Fibroblast of peridontal ligament (primary cell): Measurements from ENCODE around the gene GLI2.

Source experiments
- DNase-seq: peaks from one replicate; pipeline ENCODE4 v3.0.0-alpha.2; 2010; ENCODE audit errors: extremely low read depth

The GLI2 gene

DNA sequence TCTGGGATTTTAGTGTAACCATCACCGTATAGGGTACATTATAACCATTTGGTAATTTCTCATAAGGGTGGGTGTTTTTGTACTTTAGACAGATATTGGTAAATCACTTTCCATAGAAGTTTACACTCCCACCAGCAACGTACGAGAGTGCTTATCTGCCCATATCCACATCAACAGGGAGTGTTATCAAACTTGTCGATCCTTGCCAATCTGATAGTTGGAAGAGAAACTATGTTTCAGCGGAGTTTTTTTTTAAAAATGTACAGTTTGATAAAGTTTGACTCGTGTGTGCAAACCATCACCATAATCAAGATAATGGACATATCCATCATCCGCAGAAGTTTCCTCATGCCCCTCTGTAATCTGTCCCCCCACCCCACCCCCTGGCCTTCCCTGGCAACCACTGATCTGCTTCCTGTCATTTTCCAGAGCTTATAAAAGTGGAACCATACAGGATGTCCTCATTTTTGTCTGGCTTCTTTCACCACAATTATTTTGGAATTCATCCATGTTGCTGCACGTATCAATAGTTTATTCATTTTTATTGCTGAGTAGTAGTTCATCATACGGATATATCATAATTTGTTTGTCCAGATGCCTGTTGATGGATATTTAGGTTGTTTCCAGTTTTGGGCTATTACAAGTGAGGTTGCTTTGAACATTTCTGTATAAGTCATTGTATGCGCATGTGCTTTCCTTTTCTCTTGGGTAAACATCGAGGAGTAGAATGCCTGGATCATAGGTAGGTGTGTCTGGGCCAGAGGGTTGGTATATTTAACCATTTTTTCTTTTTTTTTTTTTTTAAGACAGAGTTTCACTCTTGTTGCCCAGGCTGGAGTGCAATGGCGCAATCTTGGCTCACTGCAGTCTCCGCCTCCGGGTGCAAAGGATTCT, 18.6 kb downstream of the GLI2 start:
- no peak for DNase-seq

DNA sequence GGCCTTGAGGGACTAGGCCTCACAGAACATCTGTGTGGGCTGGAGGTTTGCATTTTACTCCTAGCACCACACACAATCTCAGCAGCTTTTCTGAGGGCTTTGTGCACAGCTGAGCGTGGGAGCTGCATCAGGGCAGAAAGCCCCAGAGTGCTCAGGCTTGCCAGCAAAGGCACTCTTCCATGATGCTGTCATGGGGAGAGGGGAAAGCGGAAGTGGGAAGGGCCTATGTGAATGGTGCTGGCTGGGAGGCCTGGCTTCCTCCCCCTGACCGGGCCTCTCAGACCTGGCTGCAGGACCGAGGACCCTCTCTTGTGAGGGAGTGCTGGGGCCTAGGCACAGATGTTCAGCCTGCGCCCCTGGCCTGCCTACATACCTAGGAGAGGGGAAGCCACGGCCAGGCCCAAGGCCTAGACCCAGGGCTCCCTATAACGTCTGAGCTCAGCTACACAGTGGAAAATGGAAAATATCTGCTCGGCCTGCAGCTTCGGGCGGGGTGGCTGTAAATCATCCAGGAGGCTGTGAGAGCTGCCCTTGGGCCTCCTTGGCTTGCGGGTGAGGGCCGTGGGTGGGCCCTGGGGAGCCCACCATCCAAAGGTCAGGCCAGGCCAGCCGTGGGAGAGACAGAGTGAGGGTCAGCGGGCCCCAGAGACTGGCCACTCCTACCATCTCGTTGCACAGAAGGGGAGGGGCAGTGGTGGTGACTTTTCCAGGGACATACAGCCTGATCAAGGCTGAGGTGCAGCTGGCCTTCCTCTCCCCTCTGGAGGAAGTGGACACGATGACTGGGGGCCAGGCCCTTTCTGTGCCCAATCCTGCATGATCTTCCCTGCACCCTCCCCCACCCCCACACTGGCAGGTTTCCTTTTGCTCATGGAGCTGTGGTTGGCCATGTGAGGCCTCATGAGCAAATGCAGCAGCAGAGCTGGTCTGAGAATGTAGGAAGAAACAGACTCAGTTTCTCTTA, 22.8 kb downstream of the GLI2 start:
- DNase-seq = peak; percentile 78

DNA sequence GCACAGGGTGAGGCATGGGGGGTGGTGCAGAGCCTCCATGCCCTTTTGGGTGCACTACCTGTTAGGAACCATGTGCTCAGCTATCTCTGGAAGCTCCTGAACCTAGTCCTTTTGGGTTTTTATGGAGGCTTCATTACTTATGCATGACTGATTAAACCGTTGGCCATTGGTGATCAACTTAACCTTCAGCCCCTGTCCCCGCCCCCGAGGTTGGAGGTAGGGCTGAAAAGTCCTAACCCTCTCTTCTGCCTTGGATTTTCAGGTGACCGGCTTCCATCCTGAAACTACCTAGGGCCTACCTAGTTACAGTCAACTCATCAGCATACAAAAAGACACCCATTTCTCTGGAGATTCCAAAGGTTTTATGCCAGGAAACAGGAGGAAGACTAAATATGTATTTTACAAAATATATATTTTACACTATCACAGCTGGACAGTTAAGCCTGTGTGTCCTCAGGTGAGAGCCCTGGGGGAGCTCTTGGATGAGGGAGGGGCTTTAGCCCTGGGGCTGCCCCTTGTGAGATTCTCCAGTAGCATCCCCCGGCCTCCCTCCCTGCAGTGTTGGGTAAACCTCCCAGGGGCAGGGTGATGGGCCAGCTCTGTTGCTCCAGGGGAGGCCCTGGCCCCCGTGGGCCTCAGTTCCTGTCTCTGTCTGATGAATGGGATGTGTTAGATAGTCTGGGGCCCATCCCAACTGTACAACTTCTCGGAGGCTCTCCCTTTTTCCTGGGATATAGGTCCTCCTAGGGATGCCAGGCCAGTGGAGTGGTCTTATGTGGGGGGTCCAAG, 24.1 kb downstream of the GLI2 start:
- no peak for DNase-seq

DNA sequence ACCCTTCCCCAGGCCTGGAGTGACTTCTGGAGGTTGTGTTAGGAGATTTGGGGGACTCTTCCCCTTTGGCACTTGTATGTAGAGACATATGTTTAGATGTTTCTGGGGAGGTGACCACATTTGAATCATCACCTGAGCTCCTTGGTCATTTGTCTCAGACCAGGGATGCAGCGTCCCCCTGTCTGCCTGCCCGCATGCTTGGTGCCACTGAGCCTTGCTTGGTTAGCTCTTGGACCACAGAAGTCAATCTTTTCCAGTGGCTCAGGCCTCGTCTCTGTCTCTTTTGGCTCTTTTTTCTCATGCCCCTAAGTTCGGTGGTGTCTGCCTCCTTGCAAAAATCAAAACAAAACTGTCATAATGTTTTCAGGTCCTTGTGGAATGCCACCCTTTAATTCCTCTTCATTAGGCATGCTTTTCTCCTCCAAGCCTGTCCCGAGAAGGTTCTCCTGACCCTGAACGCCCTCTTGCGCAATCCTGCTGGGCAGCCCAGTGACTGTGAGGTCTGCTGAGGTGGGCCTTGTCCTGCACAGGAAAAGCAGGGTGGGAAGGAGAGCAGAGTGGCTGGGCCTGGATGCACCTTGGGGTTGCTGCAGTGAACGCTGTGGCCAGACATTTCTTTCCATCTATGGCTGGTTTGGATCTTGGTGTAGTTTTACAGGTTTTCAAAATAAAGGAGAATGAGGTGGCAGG, 24.9 kb downstream of the GLI2 start:
- DNase-seq = no peak

DNA sequence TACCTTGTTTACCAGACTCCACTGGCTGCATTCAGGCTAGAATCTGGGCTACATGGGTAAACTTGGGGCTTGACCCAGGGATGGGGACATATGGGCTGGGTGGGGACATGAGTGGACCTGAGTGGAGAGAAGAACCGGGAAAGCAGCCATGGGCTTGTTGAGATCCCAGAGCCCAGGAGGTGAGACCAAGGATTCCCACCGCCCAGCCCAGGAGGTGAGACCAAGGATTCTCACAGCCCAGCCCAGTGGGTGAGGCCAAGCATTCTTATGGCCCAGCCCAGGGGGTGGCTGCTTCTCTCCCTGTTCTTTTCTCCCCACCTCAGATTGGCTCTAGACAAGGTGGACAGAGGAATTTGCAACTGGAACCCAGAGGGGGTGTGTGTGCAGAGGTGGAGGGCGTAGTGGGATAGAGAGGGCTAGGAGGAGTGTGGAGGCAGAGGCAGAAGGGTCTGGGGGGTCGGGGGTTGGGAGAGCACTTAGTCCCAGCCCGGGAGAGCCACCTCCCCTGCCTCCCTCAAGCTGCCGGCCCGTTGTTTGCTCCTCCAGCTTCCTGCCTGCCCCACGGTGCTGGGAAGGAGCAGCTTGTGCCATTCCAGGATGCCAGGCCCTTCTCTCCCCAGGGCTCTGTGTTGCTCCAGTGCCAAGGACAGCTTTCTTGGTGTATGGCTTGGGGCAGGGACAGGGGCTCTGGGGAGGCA, 25.6 kb downstream of the GLI2 start:
- no peak for DNase-seq

DNA sequence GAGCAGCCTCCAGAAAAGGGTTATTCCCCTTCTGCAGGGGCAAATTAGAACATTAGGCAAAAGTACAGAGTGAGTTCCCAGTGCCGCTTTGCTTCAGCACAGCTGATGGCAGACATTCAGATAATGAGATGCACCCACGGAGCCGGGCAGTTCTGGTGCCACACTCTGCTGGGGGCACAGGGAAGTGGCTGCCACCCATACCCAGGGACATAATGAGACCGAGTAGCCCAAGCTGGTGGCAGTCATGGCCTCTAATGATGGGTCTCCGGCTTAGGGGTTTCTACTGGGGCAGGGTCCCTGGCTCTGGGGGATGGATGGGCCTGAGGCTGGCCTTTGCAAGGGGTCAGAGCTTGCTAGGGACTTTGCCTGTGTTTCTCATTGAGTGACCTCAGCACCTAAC, 26.2 kb downstream of the GLI2 start:
- DNase-seq = no peak

DNA sequence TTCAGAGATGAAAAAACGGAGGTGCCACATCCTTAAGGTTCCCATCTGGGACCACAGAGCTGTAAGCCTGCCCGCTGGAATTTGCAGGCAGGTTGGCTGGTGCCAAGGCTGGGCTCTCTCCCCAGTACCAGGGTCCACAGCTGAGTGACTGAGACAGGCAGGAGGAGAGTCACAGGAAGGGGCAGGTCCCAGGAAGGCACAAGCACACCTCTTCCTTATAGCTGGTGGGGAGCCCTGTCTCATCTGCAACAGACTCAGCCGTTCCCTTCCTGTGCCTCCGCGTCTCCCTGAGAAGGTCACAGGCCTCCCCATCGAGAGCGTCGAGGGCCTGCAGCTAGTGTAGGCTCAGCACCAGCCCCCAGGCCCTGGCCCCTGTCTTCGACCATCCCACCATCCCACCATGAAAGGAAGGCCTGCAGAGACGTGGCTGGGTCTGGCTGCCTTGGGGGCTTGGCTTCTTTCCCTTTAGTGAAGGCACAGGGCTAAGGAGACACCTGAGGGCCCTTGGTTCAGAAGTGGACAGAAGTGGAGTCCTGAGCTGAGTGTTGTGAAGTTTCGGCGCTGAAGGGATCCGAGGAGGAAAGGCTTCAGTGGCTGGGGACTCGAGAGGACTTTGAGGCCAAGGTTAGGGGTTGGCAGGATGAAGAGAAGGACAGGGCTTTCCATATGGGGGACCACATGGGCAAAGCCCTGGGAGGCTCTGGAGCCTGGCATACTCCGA, 26.8 kb downstream of the GLI2 start:
- no peak for DNase-seq

DNA sequence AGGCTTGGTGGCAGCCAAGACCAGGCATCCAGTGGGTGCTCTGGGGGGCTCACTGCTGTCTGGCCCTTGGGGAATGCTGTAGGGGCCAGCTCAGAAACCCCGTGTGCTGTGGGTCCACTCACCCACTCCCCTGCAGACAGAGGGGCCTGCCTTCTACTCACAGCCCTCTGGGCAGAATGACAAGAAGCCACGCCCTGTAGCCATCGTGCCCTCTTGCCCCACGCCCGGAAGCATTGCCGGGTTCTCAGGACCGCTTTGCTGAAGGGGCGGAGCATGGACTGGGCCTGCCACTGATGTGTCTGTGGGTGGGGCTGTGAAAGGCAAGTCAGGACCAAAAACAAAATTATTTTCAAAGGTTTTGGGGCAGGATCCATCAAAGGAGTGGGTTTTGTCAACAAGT, 27.8 kb downstream of the GLI2 start:
- DNase-seq = no peak

DNA sequence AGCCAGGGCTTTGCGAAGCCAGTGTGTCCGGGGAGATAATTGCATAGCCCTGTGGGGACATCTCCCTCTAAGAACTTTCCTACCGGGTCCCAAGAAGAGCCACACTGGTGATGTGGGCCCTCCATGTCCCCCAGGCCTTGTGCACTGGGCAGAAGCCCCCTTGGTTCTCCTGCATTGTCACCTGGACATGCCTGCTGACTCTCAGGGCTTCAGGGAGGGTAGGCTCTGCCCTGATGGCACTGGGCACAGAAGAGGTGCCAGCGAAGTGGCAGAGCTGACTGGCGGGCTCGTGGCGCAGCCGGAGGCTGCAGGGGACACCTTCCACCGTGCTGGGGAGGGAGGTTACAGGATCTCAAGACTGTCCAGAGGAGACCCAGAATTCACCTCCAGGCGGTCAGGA, 28.3 kb downstream of the GLI2 start:
- no peak for DNase-seq

DNA sequence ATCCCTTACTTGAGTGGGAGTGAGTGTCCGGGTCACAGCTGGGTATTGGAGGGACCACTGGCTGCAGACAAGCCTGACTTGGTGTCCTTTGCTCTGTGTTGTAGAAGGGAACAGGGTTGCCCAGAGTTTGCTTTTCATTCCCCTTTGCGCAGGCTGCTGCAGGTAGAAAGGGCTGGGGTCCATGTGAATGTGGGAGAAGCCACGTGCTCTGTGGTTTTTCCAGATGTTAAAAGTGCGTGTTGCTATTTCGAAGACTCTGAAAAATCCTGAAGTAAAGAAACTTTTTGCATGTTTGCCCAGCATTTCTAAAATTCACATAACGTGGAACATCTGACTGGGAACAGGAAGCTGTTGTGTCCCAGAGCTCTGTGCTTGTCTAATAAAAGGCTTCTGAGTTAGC, 28.8 kb downstream of the GLI2 start:
- no peak for DNase-seq

DNA sequence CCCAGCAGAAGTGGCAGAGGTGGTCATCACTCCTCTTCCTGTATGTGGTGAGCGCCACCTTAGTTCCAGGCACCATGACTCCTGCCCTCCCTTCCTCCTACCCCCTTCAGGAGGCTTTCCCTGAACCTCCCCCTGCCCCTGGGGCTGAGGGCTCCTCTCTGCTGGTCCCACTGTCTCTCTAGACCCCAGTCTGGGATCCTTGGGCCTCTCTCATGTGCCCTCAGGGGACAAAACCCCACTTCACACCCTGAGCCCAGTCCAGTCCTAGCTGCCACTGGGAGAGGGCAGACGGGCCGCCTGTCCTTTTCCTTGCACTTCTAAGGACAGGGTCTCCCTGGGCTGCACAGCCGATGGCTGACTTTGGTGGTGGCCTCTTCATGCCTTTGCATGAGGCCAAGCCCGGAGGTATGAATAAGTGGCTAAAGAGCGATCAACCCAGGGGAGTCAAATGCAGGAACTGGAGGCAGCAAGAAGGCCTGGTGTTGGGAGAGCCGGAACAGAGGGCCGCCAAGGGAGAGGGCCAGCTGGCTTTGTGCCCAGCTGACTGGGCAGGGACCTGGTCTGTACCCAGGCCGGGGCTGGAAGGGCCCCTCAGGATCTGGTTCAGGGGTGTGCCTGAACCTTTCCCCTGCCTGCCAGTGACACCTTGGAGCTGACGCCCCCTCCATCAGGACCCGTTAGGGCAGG, 29.5 kb downstream of the GLI2 start:
- no peak for DNase-seq

DNA sequence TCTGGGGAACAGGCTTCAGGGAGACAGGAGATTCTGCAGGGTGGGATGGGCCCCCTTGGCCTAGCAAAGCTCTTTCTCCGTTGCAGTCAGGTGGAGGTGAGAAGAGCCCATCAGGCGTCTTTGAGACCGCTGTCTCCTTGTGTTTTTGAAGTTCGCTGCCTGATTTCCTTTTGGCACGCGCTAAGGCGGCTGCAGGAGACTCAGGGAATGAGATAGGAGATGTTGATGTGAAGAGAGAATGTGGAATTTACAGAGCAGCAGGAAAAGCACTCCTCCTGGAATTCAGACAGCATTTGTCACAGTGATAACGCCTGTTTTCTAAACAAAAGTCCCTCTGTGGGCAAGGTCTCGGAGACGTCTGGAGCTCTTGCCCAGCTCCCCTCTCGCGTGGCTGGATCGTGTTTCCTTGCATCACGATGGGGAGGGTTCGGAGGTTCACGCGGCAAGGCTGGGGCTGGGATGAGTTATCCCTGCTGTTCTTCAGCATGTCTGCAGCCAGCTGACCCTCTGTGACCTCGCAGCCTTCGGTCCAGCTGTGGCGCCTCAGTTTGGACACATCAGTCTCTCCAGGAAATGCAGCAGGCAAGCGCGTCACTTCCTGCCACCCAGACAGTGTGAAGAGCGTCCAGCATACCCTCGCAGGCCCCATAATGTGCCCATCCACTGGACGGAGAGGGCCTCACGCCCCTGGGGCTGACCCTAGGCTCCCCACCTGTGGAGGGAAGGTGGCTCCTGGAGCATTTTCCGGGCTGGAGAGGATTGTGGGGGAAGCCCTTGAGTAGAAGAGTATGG, 30.2 kb downstream of the GLI2 start:
- DNase-seq = peak; percentile 62

DNA sequence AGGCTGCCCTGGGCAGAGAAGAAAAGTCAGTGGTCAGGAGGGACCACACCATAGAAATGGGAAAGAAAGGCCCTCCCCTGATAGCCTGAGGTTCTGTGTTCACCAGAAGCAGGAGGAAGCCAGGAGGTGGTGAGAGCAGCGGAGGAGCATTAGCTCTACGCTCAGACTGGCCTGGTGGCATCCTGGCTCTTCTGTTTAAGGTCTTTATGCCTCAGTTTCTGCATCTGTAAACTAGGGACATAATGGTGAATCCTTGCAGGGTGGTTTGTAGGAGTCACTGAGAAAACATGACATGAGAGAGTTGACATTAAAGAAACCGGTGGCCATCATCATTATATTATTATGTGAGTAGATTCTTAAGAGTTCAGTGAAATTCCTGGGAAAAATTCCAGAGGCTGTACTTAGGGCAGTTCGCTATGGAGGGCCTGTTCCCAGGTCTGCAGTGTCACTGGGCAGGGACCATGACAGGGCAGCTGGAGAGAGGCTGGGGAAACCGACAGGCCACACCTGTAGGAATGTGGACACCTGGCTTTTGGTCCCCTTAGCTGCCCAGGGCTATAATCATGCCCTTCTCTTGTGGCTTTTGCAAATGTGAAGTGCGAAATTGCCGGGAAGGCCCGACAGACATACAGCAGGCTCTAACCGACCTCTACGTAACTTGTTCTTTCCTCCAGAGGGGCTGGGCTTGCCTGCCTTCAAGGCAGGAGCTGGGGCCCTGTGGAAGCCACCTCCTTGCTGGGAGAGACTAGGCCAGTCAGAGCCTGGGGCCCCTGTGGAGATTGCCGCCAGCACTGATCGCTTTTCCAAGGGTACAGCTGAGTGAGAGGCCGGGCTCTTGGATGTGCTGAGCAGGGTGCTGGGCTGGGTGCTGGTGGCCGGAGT, 31.0 kb downstream of the GLI2 start:
- no peak for DNase-seq

DNA sequence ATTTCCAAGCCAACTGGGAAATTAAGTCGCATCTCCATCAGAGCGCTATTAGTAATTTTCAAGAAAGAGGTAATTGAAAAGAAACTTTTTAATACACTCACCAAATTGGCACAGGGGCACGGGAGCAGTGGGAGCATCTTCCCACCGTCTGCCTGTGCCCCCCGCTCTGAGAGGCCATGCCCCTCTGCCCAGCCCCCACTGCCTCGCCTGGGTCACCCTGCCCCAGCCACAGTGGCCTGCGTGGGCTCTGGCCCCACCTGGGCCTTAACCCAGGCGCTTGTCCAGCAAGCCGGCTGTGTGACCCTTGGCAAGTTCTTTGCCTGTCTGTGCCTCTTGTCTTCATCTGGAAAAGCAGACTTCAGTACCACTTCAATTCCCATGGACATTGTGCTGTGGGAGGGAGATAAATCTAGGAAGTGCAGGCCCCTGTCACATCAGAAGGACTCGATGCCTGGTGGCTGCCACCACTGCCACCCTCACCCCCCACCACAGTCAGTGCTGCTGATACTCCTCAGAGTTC, 31.9 kb downstream of the GLI2 start:
- DNase-seq = no peak

DNA sequence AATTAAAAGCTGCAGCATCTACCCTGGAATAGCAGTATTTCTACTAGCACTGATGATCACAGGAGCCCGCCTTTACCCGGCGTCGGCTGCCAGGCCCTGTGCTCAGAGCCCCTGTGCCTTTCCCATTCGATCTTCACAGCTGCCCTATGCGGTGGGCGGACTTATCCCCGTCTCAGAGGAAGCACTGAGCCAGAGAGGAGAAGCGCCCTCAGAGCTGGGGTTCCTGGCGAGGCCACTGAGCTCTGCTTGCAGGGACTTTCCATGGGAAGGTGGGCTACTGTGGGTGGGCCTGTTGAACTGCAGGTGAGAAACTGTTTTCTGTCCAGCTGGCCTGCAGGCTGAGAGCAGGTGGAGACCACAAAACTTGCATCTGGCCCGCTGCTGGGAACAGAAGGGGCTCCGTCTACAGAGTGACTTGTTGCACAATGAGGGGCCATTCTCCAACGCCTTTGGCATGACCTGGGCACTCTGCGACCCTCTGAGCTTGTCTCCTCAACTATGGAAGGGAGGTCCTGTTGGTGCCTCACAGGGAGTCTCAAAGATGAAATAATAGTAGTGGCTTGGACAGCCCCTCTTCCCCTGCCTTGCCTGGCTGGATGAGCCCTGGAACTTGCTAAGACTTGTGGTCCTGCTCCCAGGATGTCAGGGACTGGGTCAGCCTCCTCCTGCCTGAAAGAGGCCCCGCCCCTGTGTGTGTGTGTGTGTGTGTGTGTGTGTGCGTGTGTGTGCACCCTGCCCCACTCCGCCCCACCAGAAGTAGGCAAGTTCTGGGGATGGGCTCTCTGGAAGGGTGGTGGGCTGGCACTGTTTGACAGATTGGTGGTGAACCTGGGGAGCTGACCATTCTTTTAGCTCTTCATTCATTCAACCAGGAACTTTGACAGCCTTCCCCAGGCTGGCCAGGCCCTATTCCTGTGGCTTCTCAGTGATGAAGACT, 32.7 kb downstream of the GLI2 start:
- no peak for DNase-seq

DNA sequence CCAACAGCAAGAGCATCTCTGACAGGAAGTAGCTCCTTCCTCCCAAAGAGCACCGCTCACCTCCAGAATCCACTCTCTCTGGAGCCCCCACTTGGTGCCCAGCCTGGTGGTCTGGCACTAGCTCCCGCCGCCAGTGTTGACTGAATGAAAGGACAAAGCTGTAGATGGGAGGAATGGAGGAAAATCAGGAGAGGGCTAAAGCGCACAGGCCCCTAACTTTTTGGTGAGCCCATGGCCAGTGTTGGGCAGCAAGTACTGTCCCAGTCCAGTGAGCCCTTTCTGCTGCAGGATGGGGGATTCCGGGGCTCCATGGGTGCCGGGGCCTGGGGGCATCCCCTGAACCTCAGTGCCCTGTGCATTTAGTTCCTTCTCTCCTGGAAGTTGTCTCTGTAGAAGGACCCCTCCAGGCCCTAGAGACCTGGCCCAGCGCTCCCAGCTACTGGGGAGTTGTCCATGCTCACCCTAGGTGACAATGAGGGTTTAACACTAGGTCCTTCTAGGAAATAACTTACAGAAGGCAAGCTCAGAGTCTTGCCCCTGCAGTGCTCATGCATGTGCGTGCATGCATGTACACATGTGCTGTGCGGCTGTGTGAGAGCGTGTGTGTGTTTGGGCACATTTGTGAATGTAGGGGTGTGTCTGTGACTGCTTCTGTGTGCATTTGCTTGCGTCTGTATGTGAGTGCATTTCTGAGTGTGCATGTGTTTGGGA, 33.6 kb downstream of the GLI2 start:
- no peak for DNase-seq
